HL-60 (cell line): ENCODE data around the gene MIOX.

Experiments
- DNase-seq, 2 experiments: peaks; one replicate each; pipeline ENCODE4 v3.0.0-alpha.2; 2010 to 2020; ENCODE audit warnings: low read depth in 1 of 2, low spot score in 1 of 2
- H3K27ac ChIP-seq: fragments of 250-450 bp; sonication (Bioruptor Pico); replicated peaks from 2 replicates; pipeline ENCODE4 v1.5.1; 2020; ENCODE audit warnings: mild to moderate bottlenecking, moderate library complexity
- H3K27me3 ChIP-seq: fragments of 250-450 bp; sonication (Bioruptor Pico); 2 replicates; pipeline ENCODE4 v1.5.1; 2021; ENCODE audit warnings: mild to moderate bottlenecking, moderate library complexity; ENCODE audit not compliant: insufficient read depth, poor library complexity, severe bottlenecking
- H3K4me3 ChIP-seq: replicated peaks from 2 replicates; pipeline ENCODE4 v1.5.1; 2011; ENCODE audit warnings: mild to moderate bottlenecking, control low read depth, low read length; ENCODE audit not compliant: insufficient read depth
- CTCF ChIP-seq: IDR thresholded peaks from one replicate; pipeline ENCODE4 v1.5.1; 2011; ENCODE audit warnings: low read length, control low read depth, inconsistent platforms; ENCODE audit not compliant: insufficient read depth
- GABPA ChIP-seq: IDR thresholded peaks from 2 replicates; pipeline ENCODE4 v1.6.1; 2012; ENCODE audit warnings: low read depth
- POLR2AphosphoS5 ChIP-seq: IDR thresholded peaks from 2 replicates; pipeline ENCODE4 v1.6.1; 2012; ENCODE audit warnings: low read depth
- REST ChIP-seq: IDR thresholded peaks from 2 replicates; pipeline ENCODE4 v1.6.1; 2012; ENCODE audit warnings: low read depth; ENCODE audit not compliant: insufficient replicate concordance
- SPI1 ChIP-seq: IDR thresholded peaks from 2 replicates; pipeline ENCODE4 v1.6.1; 2012; ENCODE audit warnings: low read depth, mild to moderate bottlenecking, borderline replicate concordance
- long read RNA-seq: library from polyadenylated mRNA; unstranded; transcript quantifications from one replicate; pipeline ENCODE4 v2.0.0, GENCODE V29; 2020

MIOX gene
- long read RNA-seq, result 0 reads

- DNase-seq, result no peak
- peaks cover 6% of the 10 kb centered on the region for H3K27me3 ChIP-seq
- H3K27ac ChIP-seq, result no peak within 1 kb of the TSS
- no peak within 1 kb of the TSS for H3K4me3 ChIP-seq
- TF ChIP-seq GABPA (no peak), REST (no peak), CTCF (no peak), POLR2AphosphoS5 (no peak), SPI1 (no peak)
Measured at GRCh38 chr22:50486561-50487289, at the start of gene MIOX. Gene MIOX (plus strand): TSS chr22:50486859. CDS start chr22:50486898, 39 bp downstream.

GRCh38 chr22:50437511-50438304 is 49.0 kb upstream of the MIOX start:
- DNase-seq, result no peak
- Histone ChIP-seq H3K4me3 (no peak overlapping the region), H3K27ac (no peak overlapping the region), H3K27me3 (no peaks in the 10 kb centered on the region)
- TF ChIP-seq GABPA (no peak), REST (no peak), CTCF (no peak), SPI1 (no peak)

- no peak overlapping the region for H3K4me3 ChIP-seq
- H3K27me3 ChIP-seq, result no peaks in the 10 kb centered on the region
- no peak overlapping the region for H3K27ac ChIP-seq
- DNase-seq, result no peak
- no peak for TF ChIP-seq SPI1
- TF ChIP-seq CTCF, result no peak
- no peak for TF ChIP-seq GABPA
- no peak for TF ChIP-seq POLR2AphosphoS5
Measured at GRCh38 chr22:50438305-50439275, 48.1 kb upstream of the MIOX start.
